Bronchial epithelial cell (primary cell): ENCODE data around the gene BCL11A. TPM values are rescaled to one million over a fixed set of nuclear protein-coding genes. Genes with fewer than 3 reads are reported as not detected.

Experiments used
- DNase-seq: peaks from one replicate; pipeline ENCODE4 v3.0.0-alpha.2; 2010; ENCODE audit warnings: low read depth
- FAIRE-seq: peaks from 2 replicates; lab custom pipeline; 2011; peaks lifted over from hg19 to GRCh38; lab: Jason Lieb, UNC
- H3K27me3 ChIP-seq: 2 replicates; pipeline ENCODE4 v1.5.1; 2011; ENCODE audit warnings: low read length; ENCODE audit not compliant: control insufficient read depth, insufficient read depth
- H3K36me3 ChIP-seq: 2 replicates; pipeline ENCODE4 v1.5.1; 2011; ENCODE audit warnings: low read length; ENCODE audit not compliant: control insufficient read depth, insufficient read depth
- H3K4me3 ChIP-seq: 2 replicates; pipeline ENCODE4 v1.5.1; 2011; ENCODE audit warnings: mild to moderate bottlenecking, low read depth, low read length, control low read depth
- CTCF ChIP-seq: IDR thresholded peaks from 2 replicates; pipeline ENCODE4 v1.5.1; 2011; ENCODE audit warnings: mild to moderate bottlenecking, moderate library complexity, low read length, control low read depth, inconsistent platforms; ENCODE audit not compliant: insufficient read depth, severe bottlenecking
- total RNA-seq: library from RNA; depleted of rRNA; stranded (reverse); fragments of >200 nt; gene quantifications from 2 replicates; pipeline ENCODE4 v1.2.1, GENCODE V29; 2014

Gene BCL11A
- 1.8 and 3.6 TPM in 2 replicates for total RNA-seq

- no peak for TF ChIP-seq CTCF
- H3K36me3 ChIP-seq, result no peaks in the 10 kb centered on the region
- H3K27me3 ChIP-seq, result peaks cover 3% of the 10 kb centered on the region
- H3K4me3 ChIP-seq, result peak within 1 kb of the TSS; percentile 88
- FAIRE-seq (no peak), DNase-seq (peak; percentile 83)
Observed at GRCh38 chr2:60553495-60554073, at the start of gene BCL11A. TSS of gene BCL11A (minus strand) at chr2:60553654. CDS start at chr2:60553270, 384 bp downstream.

- FAIRE-seq, result no peak
- Histone ChIP-seq H3K36me3 (no peaks in the 10 kb centered on the region), H3K4me3 (no peak overlapping the region), H3K27me3 (no peaks in the 10 kb centered on the region)
- DNase-seq, result peak; percentile 18
- no peak for TF ChIP-seq CTCF
Observed at GRCh38 chr2:60602828-60603532, 49.5 kb upstream of the BCL11A start.

GRCh38 chr2:60602388-60602787, 48.9 kb upstream of the BCL11A start:
- FAIRE-seq, result no peak
- Histone ChIP-seq H3K36me3 (no peaks in the 10 kb centered on the region), H3K27me3 (no peaks in the 10 kb centered on the region), H3K4me3 (no peak overlapping the region)
- TF ChIP-seq CTCF, result no peak
- DNase-seq, result no peak

GRCh38 chr2:60598271-60598670, 44.8 kb upstream of the BCL11A start:
- TF ChIP-seq CTCF, result no peak
- H3K36me3 ChIP-seq, result no peaks in the 10 kb centered on the region
- H3K4me3 ChIP-seq, result no peak overlapping the region
- no peak for DNase-seq
- no peak for FAIRE-seq
- H3K27me3 ChIP-seq, result peaks cover 2% of the 10 kb centered on the region

GRCh38 chr2:60597346-60597745, 43.9 kb upstream of the BCL11A start:
- DNase-seq, result peak; percentile 76
- Histone ChIP-seq H3K27me3 (peaks cover 2% of the 10 kb centered on the region), H3K36me3 (no peaks in the 10 kb centered on the region), H3K4me3 (no peak overlapping the region)
- no peak for TF ChIP-seq CTCF
- no peak for FAIRE-seq

- TF ChIP-seq CTCF, result no peak
- no peak overlapping the region for H3K4me3 ChIP-seq
- H3K36me3 ChIP-seq, result no peaks in the 10 kb centered on the region
- DNase-seq (no peak), FAIRE-seq (no peak)
- peaks cover 2% of the 10 kb centered on the region for H3K27me3 ChIP-seq
Observed at GRCh38 chr2:60596411-60596810, 43.0 kb upstream of the BCL11A start.
